Measurements from ENCODE around the gene EPS8.

EPS8 gene

DNA sequence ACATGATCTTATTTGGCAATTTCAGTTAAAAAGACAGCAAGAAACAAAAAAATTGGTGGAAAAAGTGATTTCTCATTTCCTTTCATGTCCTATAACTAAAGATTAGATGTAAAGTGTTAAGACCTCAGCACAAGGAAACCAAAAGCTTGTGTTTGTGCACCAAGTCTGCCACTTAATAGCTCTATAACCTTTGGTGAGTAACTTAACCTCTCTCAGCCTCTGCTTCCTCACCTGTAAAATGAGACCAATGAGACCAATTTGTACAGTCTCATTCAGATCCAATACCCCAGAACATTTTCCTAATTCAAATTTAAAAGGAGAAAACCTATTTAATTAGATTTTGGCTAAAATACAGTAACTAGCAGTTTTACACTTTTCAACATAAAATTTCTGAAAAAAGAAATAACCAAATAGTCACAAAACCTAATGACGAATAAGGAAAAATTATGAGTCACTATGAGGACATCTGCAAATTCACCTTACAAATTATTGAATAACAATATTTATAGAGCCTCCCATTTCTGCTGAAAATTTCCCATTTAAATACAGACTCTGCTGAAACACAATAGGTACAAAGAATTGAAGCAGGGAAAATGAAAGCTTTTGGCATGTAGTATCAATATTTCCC lies 71.1 kb downstream of the EPS8 start:
- peak; percentile 36 for DNase-seq (ENCODE audit: low read depth)

DNA sequence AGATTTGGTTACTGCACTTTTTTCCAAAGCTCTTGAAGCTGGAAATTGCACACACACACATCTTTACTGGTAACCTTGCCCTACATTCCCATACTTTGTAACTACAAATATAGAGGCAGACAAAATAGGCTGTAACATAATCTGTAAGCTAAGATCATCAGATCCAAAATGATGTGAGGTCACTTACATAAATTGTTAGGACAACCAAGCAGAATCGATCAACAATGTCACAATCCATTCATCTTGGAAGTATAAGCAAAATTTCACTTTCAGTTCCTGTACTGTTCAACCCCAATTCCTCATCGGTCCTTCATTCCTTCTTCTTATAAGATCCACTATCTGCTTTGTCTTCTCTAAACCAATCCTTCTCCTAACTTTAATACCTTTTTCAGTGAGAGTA lies 72.6 kb downstream of the EPS8 start:
- DNase-seq (ENCODE audit: low read depth), result no peak

DNA sequence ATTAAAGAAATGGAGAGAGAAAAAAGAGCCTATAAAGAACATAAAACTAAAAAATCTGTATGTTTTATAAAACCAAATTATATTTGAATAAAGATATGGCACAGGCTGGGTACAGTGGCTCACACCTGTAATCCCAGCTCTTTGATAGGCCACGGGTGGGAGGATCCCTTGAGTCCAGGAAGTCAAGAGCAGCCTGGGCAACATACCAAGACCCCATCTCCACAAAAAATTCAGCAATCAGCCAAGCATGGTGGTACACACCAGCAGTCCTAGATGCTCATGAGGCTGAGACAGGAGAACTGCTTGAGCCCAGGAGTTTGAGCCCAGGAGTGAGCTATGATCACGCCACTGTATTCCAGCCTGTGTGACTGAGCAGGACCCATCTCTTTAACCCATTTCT lies 74.9 kb downstream of the EPS8 start:
- no peak for DNase-seq (ENCODE audit: low read depth)

DNA sequence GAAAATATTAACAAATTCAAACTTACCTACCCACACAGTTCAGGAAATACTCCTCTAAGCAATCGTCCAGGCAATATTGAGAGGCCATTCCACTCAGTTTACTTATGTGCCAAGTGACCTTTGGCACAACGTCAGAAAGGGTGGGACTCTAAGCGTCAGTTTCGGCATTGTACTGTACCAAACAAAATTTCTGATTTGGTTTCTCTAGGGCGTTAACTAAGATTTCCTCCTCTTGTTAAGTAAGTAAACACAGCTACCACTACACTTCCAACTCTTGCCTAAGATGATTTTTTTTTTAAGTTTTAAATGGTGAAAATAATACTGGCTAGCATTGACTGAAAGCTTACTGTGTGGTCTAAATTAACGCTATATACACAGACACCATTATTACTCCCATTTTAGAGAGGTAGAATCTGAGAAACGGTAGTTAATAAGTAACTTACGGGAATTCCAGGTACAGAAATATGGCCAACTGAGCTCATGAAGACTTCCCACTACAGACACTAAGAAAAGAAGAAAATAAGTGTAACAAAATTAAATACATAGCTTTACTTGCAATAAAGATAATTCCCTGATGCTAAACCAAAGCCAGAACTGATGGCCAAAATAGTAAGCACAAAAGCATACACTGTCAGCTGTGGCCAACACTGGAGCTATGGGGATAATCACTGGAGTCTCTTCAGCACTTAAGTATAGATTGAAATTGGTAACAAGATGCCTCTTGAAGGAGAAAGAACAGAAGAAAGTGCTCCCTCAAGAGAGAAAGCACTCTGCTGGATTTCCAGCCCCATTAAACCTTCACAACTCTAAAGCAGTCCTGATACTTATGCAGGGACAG lies 76.1 kb downstream of the EPS8 start:
- DNase-seq (ENCODE audit: low read depth), result no peak

DNA sequence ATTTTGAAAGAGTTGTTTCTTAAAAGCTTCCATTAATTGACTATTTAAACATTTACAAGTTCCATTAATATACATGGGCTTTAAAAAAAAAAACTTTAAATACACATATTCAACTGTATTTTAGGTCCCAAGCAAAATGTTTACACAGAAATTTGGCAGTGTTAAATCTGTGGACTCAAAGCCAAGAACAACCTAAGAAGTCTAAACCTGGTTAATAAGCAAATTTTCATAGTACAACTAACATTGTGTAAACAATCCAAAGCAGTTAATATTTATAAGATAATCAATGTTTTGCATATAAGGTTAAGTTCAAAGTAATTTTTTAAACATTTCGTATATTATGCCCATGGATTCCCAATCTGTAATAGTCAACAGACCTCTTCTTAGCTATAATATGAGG lies 77.0 kb downstream of the EPS8 start:
- no peak for DNase-seq (ENCODE audit: low read depth)

DNA sequence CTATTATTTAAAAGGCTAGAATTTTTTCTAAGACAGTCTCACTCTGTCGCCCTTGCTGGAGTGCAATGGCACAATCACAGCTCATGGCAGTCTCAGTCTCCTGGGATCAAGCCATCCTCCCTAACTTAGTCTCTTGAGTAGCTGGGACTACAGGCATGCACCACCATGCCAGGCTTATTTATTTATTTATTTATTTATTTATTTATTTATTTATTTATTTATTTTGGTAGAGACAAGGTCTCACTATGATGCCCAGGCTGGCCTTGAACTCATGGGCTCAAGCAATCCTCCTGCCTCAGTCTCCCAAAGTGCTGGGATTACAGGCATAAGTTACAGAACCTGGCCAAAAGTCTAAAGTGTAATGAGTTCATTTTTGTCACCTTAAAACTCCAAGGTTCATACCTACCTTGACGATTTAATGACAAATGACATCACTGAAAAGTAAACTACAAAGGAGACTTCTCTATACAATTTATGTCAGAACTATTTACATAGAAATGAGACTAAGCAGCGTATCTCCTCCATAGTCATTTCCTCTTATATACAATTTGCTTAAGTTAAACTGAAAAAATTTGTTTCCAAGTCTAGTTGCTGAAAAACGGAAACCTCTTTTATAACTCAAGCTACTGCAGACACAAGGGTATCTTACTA lies 78.2 kb downstream of the EPS8 start:
- DNase-seq (ENCODE audit: low read depth), result no peak

DNA sequence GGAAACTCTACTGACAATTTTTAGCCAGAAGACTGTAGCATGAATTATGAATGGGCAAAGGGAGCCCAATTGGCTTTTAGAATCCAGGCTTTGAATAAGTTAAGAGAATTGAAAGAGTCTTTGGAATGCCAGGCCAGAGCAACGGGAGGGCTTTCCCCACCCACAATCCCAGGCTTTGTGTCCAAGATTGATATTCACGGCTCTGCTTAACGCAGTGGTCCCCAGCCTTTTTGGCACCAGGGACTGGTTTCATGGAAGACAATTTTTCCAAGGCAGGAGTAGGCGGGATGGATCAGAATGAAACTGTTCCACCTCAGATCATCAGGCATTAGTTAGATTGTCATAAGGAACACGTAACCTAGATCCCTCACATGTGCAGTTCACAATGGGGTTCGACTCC lies 79.6 kb downstream of the EPS8 start:
- no peak for DNase-seq (ENCODE audit: low read depth)

DNA sequence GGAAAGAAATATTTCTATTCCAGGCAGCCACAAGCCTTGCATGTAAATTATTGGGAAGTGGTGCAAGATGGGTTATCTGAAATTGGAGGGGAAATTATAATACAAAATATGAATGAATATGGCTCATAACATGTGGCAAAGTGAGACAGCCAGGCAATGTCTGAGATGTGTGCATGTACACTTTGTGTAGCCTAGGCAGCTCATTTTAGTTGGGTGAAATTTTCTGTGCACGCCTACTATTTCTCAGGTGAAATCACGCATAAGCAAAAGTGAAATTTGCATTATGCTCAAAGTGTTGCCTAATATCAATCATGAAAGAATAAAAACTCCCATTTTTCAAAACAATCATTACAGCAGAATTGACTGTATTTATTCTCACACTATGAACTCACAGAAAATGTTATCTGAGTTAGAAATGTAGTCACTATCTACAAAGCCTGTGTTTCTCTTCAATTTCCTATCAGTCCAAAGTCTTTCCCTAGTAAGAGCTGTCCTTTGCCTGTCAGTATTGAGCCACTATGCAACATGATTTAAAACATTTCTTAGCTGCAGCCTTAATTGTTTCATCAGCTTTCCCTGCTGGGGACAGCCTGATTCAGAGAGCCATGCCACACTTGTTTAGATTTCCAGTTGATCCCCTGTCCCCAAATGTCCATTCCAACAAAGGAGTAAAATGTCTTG lies 80.7 kb downstream of the EPS8 start:
- no peak for DNase-seq (ENCODE audit: low read depth)

DNA sequence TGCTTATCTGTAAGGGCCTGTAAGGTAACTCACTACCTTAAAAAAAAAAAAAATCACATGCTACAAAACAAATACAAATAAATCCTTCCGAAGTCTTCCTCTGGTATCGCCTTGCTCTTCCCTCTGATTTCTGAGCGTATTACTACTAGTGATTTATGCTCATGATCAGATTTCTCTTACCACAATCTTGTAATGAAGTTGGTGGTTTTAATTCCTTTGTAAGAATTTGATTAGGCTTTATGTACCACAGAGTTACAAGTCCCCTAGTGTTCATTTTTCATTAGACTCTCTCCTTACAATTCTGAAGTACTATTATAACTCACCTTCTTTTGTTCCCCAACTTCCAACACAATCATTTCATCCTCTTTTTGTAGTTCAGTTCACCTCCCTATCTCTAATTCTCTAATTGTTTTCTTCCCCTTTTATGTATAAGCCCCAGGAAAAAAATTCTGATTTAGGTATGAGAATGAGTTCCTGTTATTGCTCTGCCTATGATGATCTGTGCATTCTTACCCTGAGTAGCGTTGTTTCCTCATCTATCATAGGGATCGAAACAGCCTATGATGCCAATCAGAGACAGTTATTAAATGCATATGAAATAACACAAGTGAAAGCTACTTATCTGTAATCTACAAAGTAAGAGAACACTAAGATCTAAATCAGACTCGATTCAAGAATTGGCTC lies 81.5 kb downstream of the EPS8 start:
- DNase-seq (ENCODE audit: low read depth), result no peak

DNA sequence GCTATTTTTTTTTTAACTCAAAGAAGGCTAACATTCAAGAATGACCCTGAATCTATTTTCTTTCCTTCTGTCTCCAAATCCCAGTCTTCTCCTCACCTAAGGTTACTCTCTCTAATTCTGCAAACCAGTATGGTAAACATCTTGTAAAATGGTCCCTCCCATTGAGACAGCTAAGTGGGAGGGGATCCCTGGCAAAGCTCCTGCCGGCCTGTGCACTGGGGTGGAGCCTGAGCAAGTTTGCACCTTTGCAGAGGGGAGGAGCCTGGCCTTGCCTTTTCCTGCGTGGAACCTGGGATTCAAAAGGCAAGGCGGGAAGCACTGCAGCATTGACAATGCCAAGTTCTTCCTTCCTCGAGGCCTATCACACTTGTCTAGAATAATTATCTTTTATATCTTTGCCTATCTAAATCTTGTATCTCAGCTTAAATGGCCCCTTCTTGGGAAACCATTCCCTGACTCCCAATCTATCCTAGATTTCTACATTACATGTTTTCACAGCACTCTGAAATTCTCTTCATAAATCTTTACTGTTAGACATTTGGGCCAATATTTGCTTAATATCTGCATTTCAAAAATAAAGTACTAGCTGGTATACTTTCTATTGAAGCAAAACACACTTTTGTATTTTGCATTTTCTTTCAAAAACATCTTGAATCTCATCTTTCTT lies 83.0 kb downstream of the EPS8 start:
- DNase-seq (ENCODE audit: low read depth), result no peak

DNA sequence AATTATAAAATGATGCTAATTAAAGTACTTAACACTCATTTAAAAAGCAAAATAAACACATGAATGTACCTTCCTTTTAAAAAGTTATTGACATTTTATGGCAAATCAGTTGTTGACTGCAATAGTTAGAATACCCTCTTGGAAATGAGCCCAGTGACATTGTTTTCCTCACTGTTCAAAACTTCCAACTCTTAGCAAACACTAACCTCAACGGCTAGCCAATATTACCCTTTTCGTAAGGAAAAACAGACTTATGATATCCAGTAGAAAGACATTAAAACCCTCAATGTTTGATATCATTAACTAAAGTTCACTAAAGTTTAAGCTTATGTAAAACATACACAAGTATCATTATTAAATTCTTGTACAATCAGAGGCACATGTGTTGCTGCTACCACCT lies 83.6 kb downstream of the EPS8 start:
- DNase-seq (ENCODE audit: low read depth), result no peak

DNA sequence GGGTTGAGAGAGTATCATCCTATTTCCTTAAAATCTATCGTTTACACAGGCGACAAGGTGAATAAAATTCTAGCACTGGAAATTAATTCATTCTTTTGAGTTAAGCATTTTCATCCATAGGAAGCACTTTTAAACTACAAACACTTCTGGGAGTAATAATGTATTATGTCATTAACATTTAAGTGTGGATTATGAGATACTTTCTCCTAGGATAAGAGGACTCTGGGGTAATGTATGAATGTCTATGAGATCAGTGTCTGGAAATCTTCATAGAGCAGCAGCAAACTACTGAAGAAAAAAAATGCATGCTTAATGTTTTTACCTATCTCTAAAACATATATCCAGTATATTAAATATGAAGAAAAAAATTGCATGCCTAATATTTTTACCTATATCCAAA lies 86.9 kb downstream of the EPS8 start:
- no peak for DNase-seq (ENCODE audit: low read depth)

DNA sequence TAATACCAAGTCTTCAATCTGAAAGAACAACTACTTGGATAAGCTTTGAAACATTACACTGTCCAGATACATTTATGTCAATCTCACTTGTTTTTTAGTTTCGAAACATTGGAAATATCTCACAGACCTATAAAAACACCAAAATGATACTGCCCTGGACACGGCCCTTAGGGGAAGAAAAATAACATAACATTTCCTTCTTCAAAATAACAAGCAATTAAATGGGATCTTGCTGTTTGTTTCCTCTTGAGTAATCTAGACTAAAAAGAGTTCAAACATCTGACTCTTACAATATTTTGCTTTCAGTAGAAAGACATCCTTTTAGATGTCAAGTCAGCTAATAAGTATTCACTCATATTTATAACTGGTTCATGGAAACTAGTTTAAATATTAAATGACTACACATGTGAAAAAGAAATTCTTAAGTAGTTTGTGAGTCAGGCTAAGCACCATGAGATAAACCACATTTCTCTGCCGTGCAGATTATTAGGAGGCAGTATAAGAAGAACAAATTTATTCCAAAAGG lies 87.5 kb downstream of the EPS8 start:
- peak; percentile 65 for DNase-seq (ENCODE audit: low read depth)

DNA sequence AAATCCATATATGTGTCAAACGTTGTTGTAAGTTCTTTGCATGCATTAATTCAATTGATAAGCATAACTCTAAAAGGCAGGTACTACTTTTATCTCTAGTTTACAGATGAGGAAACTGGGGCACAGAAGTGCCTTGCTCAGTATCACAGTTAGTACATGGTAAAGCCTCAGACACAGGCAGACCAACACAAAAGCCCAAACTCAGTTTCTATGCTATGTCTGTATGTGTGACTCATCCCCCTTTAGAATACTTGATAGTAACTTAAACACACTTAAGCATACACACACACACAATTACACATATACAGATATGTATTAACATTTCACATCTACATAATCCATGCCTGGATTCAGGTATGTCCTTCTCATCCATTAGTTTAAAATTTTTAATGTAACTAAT lies 88.0 kb downstream of the EPS8 start:
- DNase-seq (ENCODE audit: low read depth), result peak; percentile 81

DNA sequence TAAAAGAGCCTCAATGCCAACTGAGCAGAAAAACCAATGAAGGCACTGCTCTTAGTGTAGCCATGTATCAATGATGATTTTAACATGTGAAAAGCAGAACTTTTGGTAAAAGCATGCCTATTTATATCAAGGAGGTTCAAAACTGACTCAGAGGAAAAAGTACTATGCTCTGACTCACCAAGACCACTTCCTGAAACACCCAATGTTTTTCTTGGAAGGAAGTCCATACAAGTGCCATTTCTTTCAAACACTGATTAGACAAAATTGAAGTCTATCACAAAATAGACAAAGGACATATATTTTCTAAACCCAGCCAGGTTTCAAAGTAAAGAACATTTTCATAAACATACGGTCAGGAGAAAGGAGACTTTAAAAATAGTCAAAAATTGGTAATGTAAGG lies 88.6 kb downstream of the EPS8 start:
- peak; percentile 96 for DNase-seq (ENCODE audit: low read depth)

DNA sequence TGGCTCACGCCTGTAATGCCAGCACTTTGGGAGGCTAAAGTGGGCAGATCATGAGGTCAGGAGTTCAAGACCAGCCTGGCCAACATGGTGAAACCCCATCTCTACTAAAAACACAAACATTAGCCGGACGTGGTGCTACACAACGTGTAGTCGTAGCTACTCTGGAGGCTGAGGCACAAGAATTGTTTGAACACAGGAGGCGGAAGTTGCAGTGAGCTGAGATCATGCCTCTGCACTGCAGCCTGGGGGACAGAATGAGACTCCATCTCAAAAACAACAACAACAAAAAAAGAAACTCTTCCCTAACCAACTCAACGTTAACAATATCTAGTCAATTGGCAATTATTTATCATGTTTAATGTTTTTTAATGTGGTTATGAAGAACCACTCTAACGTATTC lies 89.3 kb downstream of the EPS8 start:
- no peak for DNase-seq (ENCODE audit: low read depth)

DNA sequence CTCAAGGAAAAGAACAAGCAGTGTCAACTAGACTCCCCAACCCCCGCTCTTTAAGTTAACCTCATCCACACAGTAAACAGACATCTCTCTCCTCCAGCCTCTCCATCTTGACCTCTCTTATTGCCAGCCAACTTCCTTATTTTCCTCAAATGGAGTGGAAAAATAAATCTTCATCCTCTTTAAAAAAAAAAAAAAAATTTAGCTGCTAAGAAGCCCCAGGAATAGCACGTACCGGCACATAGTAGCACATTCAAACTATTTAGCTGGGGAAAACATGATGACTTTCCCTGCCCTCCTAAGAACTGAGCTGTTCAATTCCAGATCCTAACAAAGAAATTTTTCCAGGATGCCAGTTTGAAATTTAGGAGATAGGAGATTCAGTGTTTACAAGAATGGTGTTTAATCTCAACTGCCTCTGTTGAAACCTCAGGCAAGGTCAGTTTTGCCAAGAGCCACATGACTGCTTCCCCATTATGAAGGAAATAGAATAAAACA lies 90.8 kb downstream of the EPS8 start:
- DNase-seq (ENCODE audit: low read depth), result no peak

DNA sequence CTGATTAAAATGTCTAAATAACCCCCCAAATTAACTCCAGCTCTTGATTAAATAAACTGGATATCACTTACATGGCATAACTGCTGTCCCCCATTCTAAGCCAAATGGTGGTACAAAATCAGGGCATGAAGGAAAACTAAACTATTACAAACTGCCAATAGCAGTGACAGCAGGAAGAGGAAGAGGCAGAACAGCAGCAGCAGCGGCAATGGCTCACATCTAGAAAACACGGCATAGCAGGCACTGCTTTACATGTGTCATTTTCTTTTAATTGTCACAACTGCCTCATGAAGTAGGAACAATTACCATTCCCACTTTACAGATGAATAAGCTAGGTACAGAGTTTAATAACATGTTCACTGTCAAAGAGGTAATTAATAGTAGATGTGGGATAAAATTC lies 92.0 kb downstream of the EPS8 start:
- no peak for DNase-seq (ENCODE audit: low read depth)

DNA sequence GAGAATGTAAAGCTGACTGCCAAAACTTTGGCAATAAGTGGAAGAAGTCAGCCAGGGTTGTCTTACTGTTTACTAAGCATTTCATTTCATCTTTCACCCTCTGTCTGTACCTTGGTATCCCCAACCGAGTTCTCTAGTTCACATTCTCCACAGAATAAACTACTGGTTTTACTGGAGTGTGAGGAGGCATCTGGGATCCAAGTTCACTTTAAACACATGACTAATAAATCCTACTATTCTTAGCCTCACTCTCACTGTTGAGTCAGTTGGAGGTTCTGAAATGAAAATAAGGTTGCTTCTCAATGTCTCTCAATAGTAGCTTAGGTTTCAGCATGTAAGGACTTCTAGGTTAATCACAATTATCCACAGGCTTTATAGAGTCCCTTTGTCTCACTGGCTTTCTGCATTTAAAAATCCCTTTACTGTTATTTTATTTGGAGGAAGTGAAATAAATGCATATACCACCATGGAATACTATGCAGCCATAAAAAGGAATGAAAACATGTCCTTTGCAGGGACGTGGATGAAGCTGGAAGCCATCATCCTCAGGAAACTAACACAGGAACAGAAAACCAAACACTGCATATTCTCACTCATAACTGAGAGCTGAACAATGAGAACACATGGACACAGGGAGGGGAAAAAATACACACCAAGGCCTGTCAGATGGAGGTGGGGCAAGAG lies 95.8 kb downstream of the EPS8 start:
- peak; percentile 52 for DNase-seq (ENCODE audit: low read depth)

DNA sequence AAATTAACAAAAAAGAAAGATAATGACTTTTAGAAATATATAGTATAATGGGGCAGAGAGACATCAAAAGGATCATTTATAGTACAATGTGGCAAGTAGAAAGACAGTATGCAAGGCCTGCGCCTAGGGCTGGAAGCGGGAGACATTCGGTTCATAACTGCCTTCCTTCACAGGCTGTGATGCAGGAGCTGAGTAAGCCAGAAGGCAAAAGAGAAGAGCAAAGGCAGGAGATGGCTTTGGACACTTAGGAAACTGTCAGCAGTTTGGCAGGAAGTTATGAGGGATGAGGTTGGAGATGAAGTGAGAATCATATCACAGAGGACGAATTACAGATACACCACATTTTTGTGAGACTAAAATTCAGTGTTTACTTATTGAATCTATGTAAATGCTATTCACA lies 97.8 kb downstream of the EPS8 start:
- no peak for DNase-seq (ENCODE audit: low read depth)

DNA sequence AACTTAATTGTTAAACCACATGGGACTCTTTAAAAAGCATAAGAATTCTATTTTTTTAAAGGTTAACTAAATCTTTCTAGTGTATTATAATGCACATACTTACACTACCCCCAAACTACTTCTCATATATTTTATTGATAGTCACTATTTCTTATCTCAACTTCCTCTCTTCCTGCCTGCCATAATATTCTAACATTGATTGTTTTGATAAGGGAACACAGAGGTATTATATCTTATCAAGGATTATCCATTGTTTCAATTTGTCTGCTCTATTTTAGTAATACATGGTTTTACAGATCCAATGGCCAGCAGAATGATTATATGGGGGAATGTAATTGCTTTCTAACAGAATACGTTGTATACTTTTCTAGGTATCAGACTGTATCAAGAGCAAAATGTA lies 98.9 kb downstream of the EPS8 start:
- DNase-seq (ENCODE audit: low read depth), result no peak
